GM12864 (cell line): Measurements from ENCODE around the gene PCDHB1.

ENCODE experiments used
- DNase-seq: peaks from one replicate; pipeline ENCODE4 v3.0.0-alpha.2; 2011; ENCODE audit warnings: low read depth
- H3K4me3 ChIP-seq: 2 replicates; pipeline ENCODE4 v1.5.1; 2011; ENCODE audit warnings: mild to moderate bottlenecking, low read depth, low read length, control low read depth
- TF ChIP-seq, protein P1 (sequence below): IDR thresholded peaks from 2 replicates; pipeline ENCODE4 v1.5.1; 2011; ENCODE audit warnings: low read depth, mild to moderate bottlenecking, moderate library complexity, low read length, control low read depth, inconsistent platforms; ENCODE audit errors: missing control alignments

The PCDHB1 gene

DNA sequence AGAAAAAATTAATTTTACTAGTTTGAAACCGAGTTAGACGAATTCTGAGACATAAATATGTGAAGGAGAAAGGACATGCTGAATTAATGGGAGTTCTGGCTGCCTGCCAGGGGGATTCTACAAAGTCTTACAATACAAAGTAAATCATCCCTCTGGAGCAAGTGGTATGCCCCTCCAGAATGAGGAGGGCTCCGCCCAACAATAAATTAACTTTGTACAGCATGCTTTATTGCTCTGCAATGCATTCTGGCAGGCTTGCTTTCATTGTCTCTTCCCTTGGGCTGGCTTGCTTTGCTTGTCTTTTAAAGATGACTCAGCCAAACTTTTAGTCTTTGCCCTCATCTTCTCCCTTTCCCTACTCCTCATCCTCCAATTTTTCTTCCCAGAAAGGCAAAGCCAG, 11.7 kb upstream of the PCDHB1 start:
- TF ChIP-seq, protein P1, sequence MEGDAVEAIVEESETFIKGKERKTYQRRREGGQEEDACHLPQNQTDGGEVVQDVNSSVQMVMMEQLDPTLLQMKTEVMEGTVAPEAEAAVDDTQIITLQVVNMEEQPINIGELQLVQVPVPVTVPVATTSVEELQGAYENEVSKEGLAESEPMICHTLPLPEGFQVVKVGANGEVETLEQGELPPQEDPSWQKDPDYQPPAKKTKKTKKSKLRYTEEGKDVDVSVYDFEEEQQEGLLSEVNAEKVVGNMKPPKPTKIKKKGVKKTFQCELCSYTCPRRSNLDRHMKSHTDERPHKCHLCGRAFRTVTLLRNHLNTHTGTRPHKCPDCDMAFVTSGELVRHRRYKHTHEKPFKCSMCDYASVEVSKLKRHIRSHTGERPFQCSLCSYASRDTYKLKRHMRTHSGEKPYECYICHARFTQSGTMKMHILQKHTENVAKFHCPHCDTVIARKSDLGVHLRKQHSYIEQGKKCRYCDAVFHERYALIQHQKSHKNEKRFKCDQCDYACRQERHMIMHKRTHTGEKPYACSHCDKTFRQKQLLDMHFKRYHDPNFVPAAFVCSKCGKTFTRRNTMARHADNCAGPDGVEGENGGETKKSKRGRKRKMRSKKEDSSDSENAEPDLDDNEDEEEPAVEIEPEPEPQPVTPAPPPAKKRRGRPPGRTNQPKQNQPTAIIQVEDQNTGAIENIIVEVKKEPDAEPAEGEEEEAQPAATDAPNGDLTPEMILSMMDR, result no peak
- no peak overlapping the region for H3K4me3 ChIP-seq
- DNase-seq, result no peak

DNA sequence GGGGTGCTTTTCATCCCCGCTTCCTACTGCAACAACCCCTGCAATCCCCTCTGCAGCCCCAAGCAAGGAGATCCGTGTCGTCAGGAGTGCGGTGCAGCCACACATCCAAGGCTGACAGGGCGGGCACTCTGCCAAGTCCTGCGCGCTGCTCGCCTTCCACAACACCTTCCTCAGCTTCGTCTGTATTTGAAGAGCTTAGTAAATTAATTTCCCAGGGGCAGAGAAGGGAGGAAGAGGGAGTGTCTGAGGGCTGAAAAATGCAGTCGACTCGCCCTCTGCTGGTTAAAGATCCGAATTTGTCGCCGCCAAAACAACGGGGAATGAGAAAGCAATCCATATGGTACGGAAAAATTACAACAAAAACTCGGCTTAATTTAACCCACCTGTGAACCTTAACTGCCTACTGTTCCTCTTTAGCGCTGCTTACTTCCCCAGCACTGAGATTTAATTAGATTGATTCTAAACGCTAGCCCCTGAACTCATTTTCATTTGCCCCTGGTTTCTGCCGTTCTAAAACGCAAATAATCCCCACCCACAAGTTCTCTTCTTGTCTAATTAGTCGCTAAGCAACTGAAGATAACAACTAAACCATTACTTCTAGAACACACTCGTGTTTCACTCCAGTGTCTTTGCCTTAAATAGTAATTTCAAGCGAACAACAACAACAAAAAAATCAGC, 10.9 kb upstream of the PCDHB1 start:
- no peak for DNase-seq

DNA sequence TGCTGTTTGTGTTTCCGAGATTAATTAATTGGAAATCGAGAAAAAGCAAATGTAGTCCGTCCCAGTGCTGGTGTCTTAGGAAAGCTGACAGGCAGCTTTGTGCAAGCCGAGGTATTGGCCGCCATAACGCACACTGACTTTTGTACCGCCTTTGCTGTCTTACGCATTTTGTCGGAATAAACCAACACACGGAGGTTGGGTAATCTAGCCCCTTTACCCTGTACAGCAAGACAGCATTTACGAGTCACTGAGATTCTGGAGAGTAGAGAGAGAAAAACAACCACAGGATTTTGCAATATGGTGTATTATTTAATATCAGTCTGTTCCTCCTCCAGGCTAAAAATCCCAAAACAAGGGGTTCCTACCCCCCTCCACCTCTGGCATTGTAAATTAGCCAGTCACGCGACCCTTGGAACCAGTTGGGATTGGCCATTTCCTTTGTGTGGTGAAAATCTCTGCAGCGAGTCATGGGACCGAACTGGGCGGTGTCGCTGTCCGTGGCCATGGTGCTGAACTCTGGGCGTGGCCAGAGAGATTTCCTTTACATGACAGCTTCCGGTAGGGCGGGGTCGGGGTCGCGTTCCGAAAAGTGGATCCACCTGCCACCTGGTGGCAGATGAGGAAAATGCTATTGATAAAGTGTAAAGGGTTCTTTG, 10.3 kb upstream of the PCDHB1 start:
- TF ChIP-seq, protein P1, result peak; percentile 40
- DNase-seq, result peak; percentile 13
- no peak overlapping the region for H3K4me3 ChIP-seq

More for the DNA sequence above, 10.9 kb upstream of the PCDHB1 start:
- TF ChIP-seq, protein P1, result no peak
- no peak overlapping the region for H3K4me3 ChIP-seq

DNA sequence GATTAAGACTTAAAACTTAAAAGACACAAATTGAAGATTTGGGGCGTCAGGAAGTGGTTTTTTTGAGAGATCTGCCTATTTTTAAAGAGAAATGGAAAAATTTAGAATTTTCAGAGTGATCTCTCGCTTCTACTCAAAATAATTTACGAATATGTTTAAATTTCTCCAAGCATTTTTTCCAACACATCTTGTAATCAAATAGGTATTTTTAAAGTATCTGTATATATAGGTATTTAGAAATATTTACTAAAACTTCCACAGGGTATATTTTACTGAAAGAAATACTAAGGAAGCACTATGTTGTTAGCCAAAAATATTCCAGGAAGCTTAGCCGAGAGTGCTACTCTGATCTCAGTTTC, 9.8 kb upstream of the PCDHB1 start:
- H3K4me3 ChIP-seq, result no peak overlapping the region
- TF ChIP-seq, protein P1, result no peak
- no peak for DNase-seq

DNA sequence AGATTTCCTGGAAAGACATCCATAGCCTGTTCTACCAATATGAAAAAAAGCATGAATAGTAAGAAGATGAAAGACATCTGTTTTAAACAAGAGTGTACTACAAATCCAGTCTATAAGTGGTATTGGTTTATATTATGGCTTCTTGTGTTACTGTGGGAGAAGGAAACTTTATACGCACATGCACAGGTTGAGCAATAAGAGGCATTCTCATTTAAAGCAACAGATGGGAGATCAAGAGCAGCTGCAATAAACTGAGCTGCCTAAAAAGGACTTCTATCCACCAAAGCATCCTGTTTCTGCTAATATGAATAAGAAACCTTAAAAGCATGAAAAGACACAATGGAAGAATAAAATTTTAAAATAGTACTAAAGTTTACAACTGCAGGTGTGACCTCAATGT, 8.6 kb upstream of the PCDHB1 start:
- no peak for DNase-seq
- no peak overlapping the region for H3K4me3 ChIP-seq
- TF ChIP-seq, protein P1, result no peak

DNA sequence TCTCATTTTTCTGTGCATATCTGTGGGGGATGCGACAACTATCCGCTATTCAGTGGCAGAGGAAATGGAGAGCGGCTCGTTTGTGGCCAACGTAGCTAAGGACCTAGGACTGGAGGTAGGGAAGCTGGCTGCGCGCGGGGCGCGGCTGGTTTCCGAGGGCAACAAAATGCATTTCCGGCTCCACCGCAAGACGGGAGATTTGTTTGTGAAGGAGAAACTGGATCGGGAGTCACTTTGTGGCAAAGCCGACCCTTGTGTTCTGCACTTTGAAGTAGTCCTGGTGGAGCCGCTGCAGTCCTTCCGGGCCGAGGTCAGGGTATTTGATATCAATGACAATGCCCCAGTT, 320 bp downstream of the PCDHB1 start:
- DNase-seq, result no peak
- TF ChIP-seq, protein P1, result no peak

DNA sequence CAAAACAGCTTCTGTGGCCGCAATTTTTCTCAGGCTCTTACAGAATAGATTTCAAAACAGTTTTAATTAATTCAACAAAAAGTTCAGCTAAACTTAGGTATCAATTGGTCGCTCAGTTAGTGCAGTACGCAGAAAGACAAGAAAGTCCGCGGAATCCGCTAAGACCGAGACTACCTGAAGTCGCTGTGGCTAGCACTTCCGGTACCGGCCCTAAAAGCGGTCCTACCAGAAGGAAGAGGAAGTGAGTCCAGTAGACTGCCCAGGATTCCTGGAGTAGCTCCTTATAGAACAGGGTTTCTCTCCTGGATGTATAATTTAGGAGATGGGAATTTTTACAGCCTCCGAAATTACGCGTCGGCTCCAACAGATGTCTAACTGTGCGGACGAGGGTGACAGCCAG, 26.7 kb downstream of the PCDHB1 start:
- TF ChIP-seq, protein P1, result no peak
- no peak for DNase-seq
- H3K4me3 ChIP-seq, result no peak overlapping the region

More for the DNA sequence above, 320 bp downstream of the PCDHB1 start:
- no peak overlapping the region for H3K4me3 ChIP-seq
